ENCODE results near the gene LDAH.

LDAH gene

GRCh38 chr2:20668871-20669475, 153.9 kb downstream of the LDAH start:
- no peak for DNase-seq (ENCODE audit: low read depth in 1 of 2, low spot score in 1 of 2)

GRCh38 chr2:20668451-20668850, 154.4 kb downstream of the LDAH start:
- DNase-seq (ENCODE audit: low read depth in 1 of 2, low spot score in 1 of 2) = no peak

- no peak for DNase-seq (ENCODE audit: low read depth in 1 of 2, low spot score in 1 of 2)
Observed at GRCh38 chr2:20667531-20668401, 155.1 kb downstream of the LDAH start.

- DNase-seq (ENCODE audit: low read depth in 1 of 2, low spot score in 1 of 2) = no peak
Observed at GRCh38 chr2:20667151-20667530, 155.8 kb downstream of the LDAH start.

- DNase-seq (ENCODE audit: low read depth in 1 of 2, low spot score in 1 of 2) = no peak
Observed at GRCh38 chr2:20666304-20667150, 156.4 kb downstream of the LDAH start, which contains the start of gene GDF7. Gene GDF7, plus strand, starts transcription at chr2:20667144. Its CDS starts 96 bp downstream, at chr2:20667240.

- no peak for DNase-seq (ENCODE audit: low read depth in 1 of 2, low spot score in 1 of 2)
Observed at GRCh38 chr2:20666005-20666303, 156.9 kb downstream of the LDAH start.

GRCh38 chr2:20665243-20666004, 157.5 kb downstream of the LDAH start:
- no peak for DNase-seq (ENCODE audit: low read depth in 1 of 2, low spot score in 1 of 2)

- no peak for DNase-seq (ENCODE audit: low read depth in 1 of 2, low spot score in 1 of 2)
Observed at GRCh38 chr2:20664431-20665242, 158.3 kb downstream of the LDAH start.

- DNase-seq (ENCODE audit: low read depth in 1 of 2, low spot score in 1 of 2) = no peak
Observed at GRCh38 chr2:20664071-20664390, 158.9 kb downstream of the LDAH start.

- no peak for DNase-seq (ENCODE audit: low read depth in 1 of 2, low spot score in 1 of 2)
Observed at GRCh38 chr2:20663196-20664070, 159.5 kb downstream of the LDAH start.

GRCh38 chr2:20662308-20662937, 160.5 kb downstream of the LDAH start:
- DNase-seq (ENCODE audit: low read depth in 1 of 2, low spot score in 1 of 2) = no peak

GRCh38 chr2:20661421-20662307, 161.2 kb downstream of the LDAH start:
- DNase-seq (ENCODE audit: low read depth in 1 of 2, low spot score in 1 of 2) = peak; percentile 26 to 44

- DNase-seq (ENCODE audit: low read depth in 1 of 2, low spot score in 1 of 2) = no peak
Observed at GRCh38 chr2:20660506-20661420, 162.1 kb downstream of the LDAH start.

GRCh38 chr2:20657522-20658235, 165.2 kb downstream of the LDAH start:
- DNase-seq (ENCODE audit: low read depth in 1 of 2, low spot score in 1 of 2) = no peak

- DNase-seq (ENCODE audit: low read depth in 1 of 2, low spot score in 1 of 2) = no peak
Observed at GRCh38 chr2:20656561-20656960, 166.3 kb downstream of the LDAH start.

GRCh38 chr2:20654535-20654813, 168.4 kb downstream of the LDAH start:
- no peak for DNase-seq (ENCODE audit: low read depth in 1 of 2, low spot score in 1 of 2)

All from stimulated activated CD4-positive, alpha-beta T cell treated with anti-CD3 and anti-CD28 coated beads, Interleukin-15, amount 100 ng/mL, for 1 hour (primary cell).